K562 (cell line): Measurements from ENCODE around the gene ACBD5. TPM values are rescaled to one million over a fixed set of nuclear protein-coding genes. Genes with fewer than 3 reads are reported as not detected.

Experiments
- CBFB ChIP-seq: sonication (generic); formaldehyde crosslinking; IDR thresholded peaks from 2 replicates; pipeline ENCODE4 v1.4.0; 2020; ENCODE audit warnings: mild to moderate bottlenecking, missing genetic modification reagents
- CBX8 ChIP-seq: fragments of 200-600 bp; sonication (generic); IDR thresholded peaks from 2 replicates; pipeline ENCODE4 v1.6.1; 2012; ENCODE audit warnings: borderline replicate concordance, mixed run types, low read depth, mild to moderate bottlenecking, moderate library complexity, mixed read lengths, low read length, control low read depth, inconsistent platforms; ENCODE audit not compliant: poor library complexity, severe bottlenecking; ENCODE audit errors: extremely low read depth
- ETV5 ChIP-seq: sonication (generic); formaldehyde crosslinking; IDR thresholded peaks from 2 replicates; pipeline ENCODE4 v1.4.0; 2020; ENCODE audit warnings: low read depth, mild to moderate bottlenecking, missing genetic modification reagents
- HMGN3 ChIP-seq: IDR thresholded peaks from 2 replicates; pipeline ENCODE4 v1.6.1; 2011; ENCODE audit warnings: borderline replicate concordance, low read depth, mild to moderate bottlenecking, mixed read lengths, low read length; ENCODE audit not compliant: insufficient read length; ENCODE audit errors: extremely low read depth
- MTA1 ChIP-seq: fragments of 450-650 bp; IDR thresholded peaks from 2 replicates; pipeline ENCODE4 v1.6.1; 2017; ENCODE audit warnings: borderline replicate concordance
- MTA2 ChIP-seq: fragments of 450-650 bp; IDR thresholded peaks from 2 replicates; pipeline ENCODE4 v1.6.1; 2016; ENCODE audit warnings: low read depth
- MXI1 ChIP-seq: IDR thresholded peaks from 2 replicates; pipeline ENCODE4 v1.6.1; 2011; ENCODE audit warnings: low read depth, mild to moderate bottlenecking, improper control_type of control experiment, low read length
- NR2C2 ChIP-seq, 2 experiments: fragments of 200-800 bp in 1 of 2; sonication (Bioruptor generic) in 1 of 2; sonication (generic) in 1 of 2; formaldehyde crosslinking in 1 of 2; IDR thresholded peaks; 2 replicates each; pipeline versions ENCODE4 v1.6.1 to v1.8.0; 2016 to 2022; ENCODE audit warnings: mild to moderate bottlenecking in 1 of 2, missing compliant biosample characterization in 1 of 2, missing genetic modification characterization in 1 of 2, missing genetic modification reagents in 1 of 2
- NR3C1 ChIP-seq: sonication (generic); formaldehyde crosslinking; IDR thresholded peaks from 2 replicates; pipeline ENCODE4 v1.8.1; 2022; ENCODE audit warnings: missing genetic modification reagents
- PML ChIP-seq: IDR thresholded peaks from 2 replicates; pipeline ENCODE4 v1.6.1; 2012; ENCODE audit warnings: low read length, inconsistent platforms
- RUNX1 ChIP-seq: sonication (generic); IDR thresholded peaks from 2 replicates; pipeline ENCODE4 v1.6.1; 2016; ENCODE audit warnings: antibody characterized with exemption, low read depth
- ZBTB49 ChIP-seq: sonication (generic); formaldehyde crosslinking; IDR thresholded peaks from 2 replicates; pipeline ENCODE4 v1.8.0; 2022; ENCODE audit warnings: missing genetic modification reagents, mild to moderate bottlenecking, borderline replicate concordance
- ZNF124 ChIP-seq: sonication (generic); formaldehyde crosslinking; IDR thresholded peaks from 2 replicates; pipeline ENCODE4 v1.8.1; 2022; ENCODE audit warnings: missing genetic modification reagents
- ZNF197 ChIP-seq: fragments of 200-800 bp; sonication (Bioruptor generic); IDR thresholded peaks from 2 replicates; pipeline ENCODE4 v1.6.1; 2016; ENCODE audit warnings: low read depth, missing genetic modification characterization, missing compliant biosample characterization
- ZNF431 ChIP-seq: sonication (generic); formaldehyde crosslinking; IDR thresholded peaks from 2 replicates; pipeline ENCODE4 v1.8.0; 2022; ENCODE audit warnings: mild to moderate bottlenecking, missing genetic modification reagents
- ZNF668 ChIP-seq: fragments of 250-450 bp; sonication (Bioruptor Pico); IDR thresholded peaks from 2 replicates; pipeline ENCODE4 v1.8.0; 2022; ENCODE audit warnings: mild to moderate bottlenecking, inconsistent platforms
- polyA plus RNA-seq, 8 experiments: library from polyadenylated mRNA; depleted of rRNA in 4 of 8; stranded (reverse) in 5 of 8; unstranded in 3 of 8; fragments of >200 nt; fragmentation: Nextera tagmentation in 2 of 8; fragmentation: Illumina TruSeq in 1 of 8; extraction: Ambion mirVana in 2 of 8; extraction: Trizol in 1 of 8; gene quantifications; 2 replicates each; pipeline versions ENCODE4 v1.2.1 to v1.2.3, GENCODE V29; 2011 to 2014; ENCODE audit warnings: inconsistent platforms in 1 of 8, missing spikeins in 1 of 8
- total RNA-seq, 7 experiments: library from RNA; depleted of rRNA in 6 of 7; stranded (reverse); fragments of >200 nt in 6 of 7; fragmentation: Illumina TruSeq in 2 of 7; extraction: Trizol in 2 of 7; gene quantifications; 2 replicates each; pipeline versions ENCODE4 v1.2.1 to v1.2.3, GENCODE V29; 2011 to 2021; ENCODE audit warnings: low replicate concordance in 1 of 7
- TF ChIP-seq, protein P1 (sequence below): IDR thresholded peaks from 2 replicates; pipeline ENCODE4 v1.6.1; 2014; ENCODE audit warnings: antibody characterized with exemption

The ACBD5 gene
- total and polyA plus RNA-seq, 9 of the 15 experiments (the other 6 are each of a cell fraction or from before 2014, with no cell fraction given) = 1.5 to 10.3 (median 7.8) TPM

- TF ChIP-seq MTA1 = no peak
- TF ChIP-seq, protein P1, sequence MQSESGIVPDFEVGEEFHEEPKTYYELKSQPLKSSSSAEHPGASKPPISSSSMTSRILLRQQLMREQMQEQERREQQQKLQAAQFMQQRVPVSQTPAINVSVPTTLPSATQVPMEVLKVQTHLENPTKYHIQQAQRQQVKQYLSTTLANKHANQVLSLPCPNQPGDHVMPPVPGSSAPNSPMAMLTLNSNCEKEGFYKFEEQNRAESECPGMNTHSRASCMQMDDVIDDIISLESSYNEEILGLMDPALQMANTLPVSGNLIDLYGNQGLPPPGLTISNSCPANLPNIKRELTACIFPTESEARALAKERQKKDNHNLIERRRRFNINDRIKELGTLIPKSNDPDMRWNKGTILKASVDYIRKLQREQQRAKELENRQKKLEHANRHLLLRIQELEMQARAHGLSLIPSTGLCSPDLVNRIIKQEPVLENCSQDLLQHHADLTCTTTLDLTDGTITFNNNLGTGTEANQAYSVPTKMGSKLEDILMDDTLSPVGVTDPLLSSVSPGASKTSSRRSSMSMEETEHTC = no peak
- TF ChIP-seq NR2C2 (CRISPR knock-in tag; IDR thresholded peaks at IDR 0.05) = 0 out of 2 replicates have a peak, but pooled peaks have one; percentile 18
- peak; percentile 96 for TF ChIP-seq NR2C2 (tag; IDR thresholded peaks at IDR 0.05)
- no peak for TF ChIP-seq CBFB (CRISPR knock-in tag)
- TF ChIP-seq MXI1 = no peak
- TF ChIP-seq MTA2 = no peak
- peak; percentile 40; the same call in 1 of the 2 replicates for TF ChIP-seq PML
- no peak for TF ChIP-seq HMGN3
- no peak for TF ChIP-seq NR3C1
- TF ChIP-seq ZNF668 (CRISPR knock-in tag) = peak; percentile 69; the same call in 1 of the 2 replicates
- no peak; the same call in 1 of the 2 replicates for TF ChIP-seq ZNF431 (CRISPR knock-in tag)
- no peak for TF ChIP-seq RUNX1
- peak; percentile 92 for TF ChIP-seq ETV5 (CRISPR knock-in tag)
- TF ChIP-seq ZNF197 (CRISPR knock-in tag) = peak; percentile 92
- no peak for TF ChIP-seq ZNF124 (CRISPR knock-in tag)
- no peak for TF ChIP-seq ZBTB49 (CRISPR knock-in tag)
- no peak for TF ChIP-seq CBX8
Observed at GRCh38 chr10:27241652-27242472, 1.3 kb upstream of the ACBD5 start (continued).
